Astrocyte (in vitro differentiated cells and primary cell): Measurements from ENCODE around the gene CASR. TPM values are rescaled to one million over a fixed set of nuclear protein-coding genes. Genes with fewer than 3 reads are reported as not detected.

Source experiments
- DNase-seq: peaks from one replicate; pipeline ENCODE4 v3.0.0-alpha.2; 2010; ENCODE audit warnings: low read depth
- FAIRE-seq: peaks from 2 replicates; lab custom pipeline; 2011; peaks lifted over from hg19 to GRCh38; lab: Jason Lieb, UNC
- H2AFZ ChIP-seq: 2 replicates; pipeline ENCODE4 v1.6.0; 2012; ENCODE audit warnings: low read depth, low read length, inconsistent platforms
- H3K27ac ChIP-seq: 2 replicates; pipeline ENCODE4 v1.5.1; 2011; ENCODE audit warnings: low read depth, low read length, inconsistent platforms
- H3K27me3 ChIP-seq: 2 replicates; pipeline ENCODE4 v1.6.0; 2011; ENCODE audit warnings: low read length, inconsistent platforms; ENCODE audit not compliant: insufficient read depth
- H3K36me3 ChIP-seq: 2 replicates; pipeline ENCODE4 v1.5.1; 2011; ENCODE audit warnings: low read length, inconsistent platforms; ENCODE audit not compliant: insufficient read depth
- H3K4me1 ChIP-seq: 2 replicates; pipeline ENCODE4 v1.5.1; 2011; ENCODE audit warnings: low read length, inconsistent platforms; ENCODE audit not compliant: insufficient read depth
- H3K4me2 ChIP-seq: 2 replicates; pipeline ENCODE4 v1.6.0; 2012; ENCODE audit warnings: low read length, inconsistent platforms
- H3K4me3 ChIP-seq: 2 replicates; pipeline ENCODE4 v1.5.1; 2011; ENCODE audit warnings: low read depth, mild to moderate bottlenecking, low read length, inconsistent platforms; ENCODE audit not compliant: insufficient read depth
- H3K79me2 ChIP-seq: 2 replicates; pipeline ENCODE4 v1.6.0; 2012; ENCODE audit warnings: mild to moderate bottlenecking, low read length, inconsistent platforms; ENCODE audit not compliant: insufficient read depth
- H3K9ac ChIP-seq: 2 replicates; pipeline ENCODE4 v1.6.0; 2012; ENCODE audit warnings: mild to moderate bottlenecking, low read length, inconsistent platforms
- H3K9me3 ChIP-seq: 2 replicates; pipeline ENCODE4 v1.5.1; 2012; ENCODE audit warnings: low read depth, mild to moderate bottlenecking, low read length, inconsistent platforms; ENCODE audit not compliant: insufficient read depth
- H4K20me1 ChIP-seq: 2 replicates; pipeline ENCODE4 v1.6.0; 2012; ENCODE audit warnings: low read length, inconsistent platforms; ENCODE audit not compliant: insufficient read depth
- H3K27ac Mint-ChIP-seq: one replicate; pipeline ENCODE4 v1.8.0; 2021; ENCODE audit warnings: mild to moderate bottlenecking, mixed read lengths; ENCODE audit not compliant: unreplicated experiment
- H3K27me3 Mint-ChIP-seq: one replicate; pipeline ENCODE4 v1.8.0; 2021; ENCODE audit warnings: low read depth, mixed read lengths; ENCODE audit not compliant: unreplicated experiment
- H3K36me3 Mint-ChIP-seq: one replicate; pipeline ENCODE4 v1.8.0; 2021; ENCODE audit warnings: low read depth, mixed read lengths; ENCODE audit not compliant: unreplicated experiment
- H3K4me1 Mint-ChIP-seq: one replicate; pipeline ENCODE4 v1.8.0; 2021; ENCODE audit warnings: low read depth, mixed read lengths; ENCODE audit not compliant: unreplicated experiment
- H3K4me3 Mint-ChIP-seq: one replicate; pipeline ENCODE4 v1.8.0; 2021; ENCODE audit warnings: mild to moderate bottlenecking, moderate library complexity, mixed read lengths; ENCODE audit not compliant: unreplicated experiment
- H3K9me3 Mint-ChIP-seq: one replicate; pipeline ENCODE4 v1.8.0; 2021; ENCODE audit warnings: mild to moderate bottlenecking, mixed read lengths; ENCODE audit not compliant: unreplicated experiment
- EZH2 ChIP-seq: IDR thresholded peaks from 2 replicates; pipeline ENCODE4 v1.6.1; 2012; ENCODE audit warnings: mild to moderate bottlenecking, low read length, inconsistent platforms; ENCODE audit not compliant: insufficient read depth
- total RNA-seq: library from RNA; stranded (reverse); gene quantifications from 2 replicates; pipeline ENCODE4 v1.2.1, GENCODE V29; 2021
- TF ChIP-seq, protein P1 (sequence below): IDR thresholded peaks from 2 replicates; pipeline ENCODE4 v1.5.1; 2011; ENCODE audit warnings: low read depth, mild to moderate bottlenecking, inconsistent platforms, low read length, moderate library complexity; ENCODE audit not compliant: insufficient read depth

Gene CASR
- total RNA-seq, 1 donor from 2014 or later: not detected

DNA sequence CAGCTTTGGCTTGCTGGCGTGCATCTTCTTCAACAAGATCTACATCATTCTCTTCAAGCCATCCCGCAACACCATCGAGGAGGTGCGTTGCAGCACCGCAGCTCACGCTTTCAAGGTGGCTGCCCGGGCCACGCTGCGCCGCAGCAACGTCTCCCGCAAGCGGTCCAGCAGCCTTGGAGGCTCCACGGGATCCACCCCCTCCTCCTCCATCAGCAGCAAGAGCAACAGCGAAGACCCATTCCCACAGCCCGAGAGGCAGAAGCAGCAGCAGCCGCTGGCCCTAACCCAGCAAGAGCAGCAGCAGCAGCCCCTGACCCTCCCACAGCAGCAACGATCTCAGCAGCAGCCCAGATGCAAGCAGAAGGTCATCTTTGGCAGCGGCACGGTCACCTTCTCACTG, 101.0 kb downstream of the CASR start:
- Histone ChIP-seq H3K4me1 (no peaks in the 10 kb centered on the region), H3K9ac (no peak overlapping the region), H3K4me3 (no peak overlapping the region), H4K20me1 (no peaks in the 10 kb centered on the region), H2AFZ (no peak overlapping the region), H3K27ac (no peak overlapping the region), H3K27me3 (peaks cover 3% of the 10 kb centered on the region), H3K36me3 (no peaks in the 10 kb centered on the region), H3K79me2 (no peaks in the 10 kb centered on the region), H3K4me2 (no peak overlapping the region), H3K9me3 (no peaks in the 10 kb centered on the region)
- no peak for FAIRE-seq
- no peak for DNase-seq
- no peak overlapping the region for H3K4me3 Mint-ChIP-seq
- peaks cover 40% of the 10 kb centered on the region for H3K27me3 Mint-ChIP-seq
- peaks cover 4% of the 10 kb centered on the region for H3K9me3 Mint-ChIP-seq
- H3K4me1 Mint-ChIP-seq: no peaks in the 10 kb centered on the region
- H3K27ac Mint-ChIP-seq: no peak overlapping the region
- TF ChIP-seq, protein P1, sequence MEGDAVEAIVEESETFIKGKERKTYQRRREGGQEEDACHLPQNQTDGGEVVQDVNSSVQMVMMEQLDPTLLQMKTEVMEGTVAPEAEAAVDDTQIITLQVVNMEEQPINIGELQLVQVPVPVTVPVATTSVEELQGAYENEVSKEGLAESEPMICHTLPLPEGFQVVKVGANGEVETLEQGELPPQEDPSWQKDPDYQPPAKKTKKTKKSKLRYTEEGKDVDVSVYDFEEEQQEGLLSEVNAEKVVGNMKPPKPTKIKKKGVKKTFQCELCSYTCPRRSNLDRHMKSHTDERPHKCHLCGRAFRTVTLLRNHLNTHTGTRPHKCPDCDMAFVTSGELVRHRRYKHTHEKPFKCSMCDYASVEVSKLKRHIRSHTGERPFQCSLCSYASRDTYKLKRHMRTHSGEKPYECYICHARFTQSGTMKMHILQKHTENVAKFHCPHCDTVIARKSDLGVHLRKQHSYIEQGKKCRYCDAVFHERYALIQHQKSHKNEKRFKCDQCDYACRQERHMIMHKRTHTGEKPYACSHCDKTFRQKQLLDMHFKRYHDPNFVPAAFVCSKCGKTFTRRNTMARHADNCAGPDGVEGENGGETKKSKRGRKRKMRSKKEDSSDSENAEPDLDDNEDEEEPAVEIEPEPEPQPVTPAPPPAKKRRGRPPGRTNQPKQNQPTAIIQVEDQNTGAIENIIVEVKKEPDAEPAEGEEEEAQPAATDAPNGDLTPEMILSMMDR: no peak
- no peak for TF ChIP-seq EZH2
- H3K36me3 Mint-ChIP-seq: no peaks in the 10 kb centered on the region

DNA sequence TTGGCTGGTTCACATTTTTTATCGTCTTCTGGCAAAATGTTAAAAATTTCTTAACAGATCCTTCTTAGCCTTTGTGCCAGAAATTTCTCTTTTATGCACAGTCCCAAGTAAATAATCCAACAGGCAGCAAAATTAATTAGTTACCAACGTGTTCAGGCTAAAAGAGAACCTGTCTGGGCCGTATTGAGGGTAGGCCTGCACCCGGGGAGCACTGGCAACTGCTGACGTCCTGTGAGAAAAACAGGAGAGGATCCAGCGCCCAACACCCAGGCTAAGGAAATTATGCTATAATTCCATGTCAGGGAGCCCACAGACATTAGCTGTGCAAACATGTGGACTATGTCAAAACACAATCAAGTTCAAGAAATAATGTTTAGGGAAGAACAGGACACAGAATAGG, 110.9 kb downstream of the CASR start:
- no peak for TF ChIP-seq EZH2
- TF ChIP-seq, protein P1: no peak
- H3K36me3 ChIP-seq: no peaks in the 10 kb centered on the region
- Mint-ChIP-seq H3K36me3 (no peaks in the 10 kb centered on the region), H3K4me1 (peaks cover 4% of the 10 kb centered on the region), H3K27me3 (no peaks in the 10 kb centered on the region), H3K9me3 (no peaks in the 10 kb centered on the region), H3K4me3 (no peak overlapping the region), H3K27ac (no peak overlapping the region)
- FAIRE-seq (no peak), DNase-seq (no peak)
- H3K27me3 ChIP-seq: peaks cover 1% of the 10 kb centered on the region
- H4K20me1 ChIP-seq: no peaks in the 10 kb centered on the region
- H3K27ac ChIP-seq: no peak overlapping the region
- H3K9ac ChIP-seq: no peak overlapping the region
- no peaks in the 10 kb centered on the region for H3K9me3 ChIP-seq
- H3K4me1 ChIP-seq: no peaks in the 10 kb centered on the region
- no peak overlapping the region for H3K4me3 ChIP-seq
- no peak overlapping the region for H2AFZ ChIP-seq
- no peak overlapping the region for H3K4me2 ChIP-seq
- no peaks in the 10 kb centered on the region for H3K79me2 ChIP-seq

DNA sequence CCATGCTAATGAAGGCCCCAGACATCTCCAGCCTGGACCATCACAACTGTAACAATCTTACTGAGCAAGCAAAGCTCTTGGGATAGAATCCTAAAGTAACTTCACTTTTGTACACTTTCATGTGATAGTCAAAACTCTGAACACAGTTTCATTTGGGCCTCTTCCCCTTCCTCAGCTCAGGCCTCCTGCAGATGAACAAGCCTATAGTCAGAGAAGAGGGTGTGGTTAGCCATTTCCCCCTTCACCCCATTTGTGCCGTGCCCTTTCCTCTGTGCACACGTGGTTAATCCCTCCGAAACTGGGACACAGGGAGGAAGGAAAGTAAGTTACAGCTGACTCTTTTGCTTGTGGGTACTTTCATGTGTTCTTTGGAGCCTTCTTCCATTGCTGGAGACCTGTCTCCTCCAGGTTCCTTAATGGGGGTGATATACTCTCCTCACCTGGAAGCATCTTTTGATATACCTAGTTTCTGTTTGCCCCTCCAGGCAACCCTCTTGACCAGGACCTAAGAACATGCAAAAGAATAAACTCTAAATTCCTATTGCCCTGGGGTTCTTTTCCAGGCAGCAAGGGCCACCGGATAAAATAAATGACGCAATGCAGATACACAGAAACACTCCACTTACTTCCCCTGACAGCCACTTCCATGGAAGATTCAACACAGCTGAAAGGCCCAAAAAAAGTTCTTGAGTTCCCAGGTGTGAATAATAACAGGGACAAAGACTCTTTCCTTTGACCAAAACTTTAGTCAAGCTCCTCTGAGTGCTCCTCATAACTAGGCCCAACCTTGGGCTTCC, 112.0 kb downstream of the CASR start:
- Mint-ChIP-seq H3K27ac (no peak overlapping the region), H3K36me3 (no peaks in the 10 kb centered on the region), H3K27me3 (no peaks in the 10 kb centered on the region), H3K9me3 (no peaks in the 10 kb centered on the region), H3K4me3 (no peak overlapping the region), H3K4me1 (peaks cover 4% of the 10 kb centered on the region)
- no peaks in the 10 kb centered on the region for H3K4me1 ChIP-seq
- no peak overlapping the region for H3K4me3 ChIP-seq
- no peak for FAIRE-seq
- H3K79me2 ChIP-seq: no peaks in the 10 kb centered on the region
- no peaks in the 10 kb centered on the region for H3K9me3 ChIP-seq
- no peaks in the 10 kb centered on the region for H3K36me3 ChIP-seq
- H3K4me2 ChIP-seq: no peak overlapping the region
- no peaks in the 10 kb centered on the region for H3K27me3 ChIP-seq
- H3K27ac ChIP-seq: no peak overlapping the region
- no peak overlapping the region for H2AFZ ChIP-seq
- no peaks in the 10 kb centered on the region for H4K20me1 ChIP-seq
- no peak overlapping the region for H3K9ac ChIP-seq
- TF ChIP-seq EZH2: no peak
- TF ChIP-seq, protein P1: no peak
- DNase-seq: no peak
